ENCODE results near the gene PCSK2. TPM values are rescaled to one million over a fixed set of nuclear protein-coding genes. Genes with fewer than 3 reads are reported as not detected.

The PCSK2 gene
- total RNA-seq, 1 donor from 2014 or later = not detected

GRCh38 chr20:17343656-17344452 is 117.0 kb downstream of the PCSK2 start:
- no peak overlapping the region for H3K4me3 ChIP-seq (ENCODE audit: low read depth, low read length)
- DNase-seq (ENCODE audit: low read depth) = no peak
- no peak for TF ChIP-seq CTCF (conservative IDR thresholded peaks at IDR 0.05; ENCODE audit: low read depth, low read length)

DNA sequence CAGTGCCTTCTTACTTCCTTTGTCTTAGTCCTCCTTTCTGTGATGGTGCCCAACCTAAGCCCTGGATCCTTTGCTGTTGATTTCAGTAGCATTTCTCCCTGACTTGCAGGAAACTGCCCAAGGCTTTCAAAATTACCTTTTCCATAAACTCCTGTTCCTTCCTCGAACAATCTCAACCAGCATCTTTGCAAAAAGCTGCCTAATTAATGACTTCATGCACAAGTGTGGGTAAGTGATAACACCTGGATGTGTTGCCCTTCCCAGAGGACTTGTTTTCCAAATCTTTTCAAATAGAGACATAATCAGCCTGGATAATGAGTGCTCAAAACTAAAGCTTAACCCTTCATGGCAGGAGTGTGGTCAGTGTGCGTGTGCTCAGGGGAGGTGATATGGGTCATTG is 118.0 kb downstream of the PCSK2 start:
- TF ChIP-seq CTCF (conservative IDR thresholded peaks at IDR 0.05; ENCODE audit: low read depth, low read length) = no peak
- H3K4me3 ChIP-seq (ENCODE audit: low read depth, low read length) = no peak overlapping the region
- DNase-seq (ENCODE audit: low read depth) = no peak

DNA sequence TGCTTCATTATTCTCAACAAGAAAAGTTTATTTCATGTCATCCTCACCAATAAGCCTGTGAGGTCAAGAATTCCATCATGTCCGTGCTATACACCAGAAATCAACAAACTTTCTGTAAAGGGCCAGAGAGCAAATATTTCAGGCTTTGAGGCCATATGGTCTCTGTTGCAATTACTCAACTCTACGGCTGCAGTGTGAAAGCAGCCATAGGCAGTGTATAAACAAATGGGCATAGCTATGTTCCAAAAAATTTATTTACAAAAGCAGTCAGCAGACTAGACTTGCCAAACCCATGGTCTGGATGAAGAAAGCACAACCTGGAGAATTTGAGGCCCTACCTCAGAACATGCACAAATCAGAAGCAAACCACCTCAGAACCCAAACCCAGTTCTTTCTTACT is 118.5 kb downstream of the PCSK2 start:
- TF ChIP-seq CTCF (conservative IDR thresholded peaks at IDR 0.05; ENCODE audit: low read depth, low read length) = no peak
- no peak overlapping the region for H3K4me3 ChIP-seq (ENCODE audit: low read depth, low read length)
- DNase-seq (ENCODE audit: low read depth) = no peak

DNA sequence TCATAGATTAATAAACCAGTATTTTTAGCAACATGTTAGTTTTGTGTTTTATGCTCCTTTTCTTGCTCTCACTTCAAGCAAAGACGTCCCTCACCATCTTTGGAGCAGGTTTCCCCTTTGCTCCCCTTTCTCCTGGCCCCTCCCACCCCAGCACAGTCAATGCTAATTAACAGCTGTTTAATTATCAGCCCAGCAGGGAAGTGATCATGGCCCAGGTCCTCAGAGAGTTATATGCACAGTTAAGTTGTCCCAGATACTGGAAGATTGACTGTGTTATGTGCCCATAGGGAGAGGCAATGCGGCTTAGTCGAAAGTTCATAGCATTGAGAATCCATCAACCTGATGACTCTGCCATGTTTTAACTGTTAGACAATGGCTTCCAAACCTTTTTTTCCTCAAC is 123.5 kb downstream of the PCSK2 start:
- TF ChIP-seq CTCF (conservative IDR thresholded peaks at IDR 0.05; ENCODE audit: low read depth, low read length) = no peak
- DNase-seq (ENCODE audit: low read depth) = no peak
- H3K4me3 ChIP-seq (ENCODE audit: low read depth, low read length) = no peak overlapping the region

- TF ChIP-seq CTCF (conservative IDR thresholded peaks at IDR 0.05; ENCODE audit: low read depth, low read length) = no peak
- H3K4me3 ChIP-seq (ENCODE audit: low read depth, low read length) = no peak overlapping the region
- DNase-seq (ENCODE audit: low read depth) = no peak
These were observed 130.4 kb downstream of the PCSK2 start for GRCh38 chr20:17357238-17357637.

DNA sequence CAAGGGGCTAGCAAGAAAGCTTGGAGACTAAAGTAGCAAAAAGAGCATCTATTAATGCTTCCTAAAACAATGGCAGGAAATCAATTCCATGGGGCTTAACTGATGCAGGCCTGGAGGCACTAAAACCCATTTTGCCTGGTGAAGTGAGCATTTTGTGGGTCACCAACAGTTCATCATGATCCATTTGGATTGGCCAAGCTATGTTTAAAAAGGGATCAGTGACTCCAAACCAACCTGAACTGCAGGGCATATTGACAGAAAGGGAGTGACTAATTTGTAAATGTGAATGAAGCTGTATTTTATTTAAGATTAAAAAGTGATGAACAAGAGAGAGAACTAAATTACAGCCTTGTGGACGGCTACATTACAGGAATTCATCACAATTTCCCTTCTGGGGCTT is 132.0 kb downstream of the PCSK2 start:
- no peak for TF ChIP-seq CTCF (conservative IDR thresholded peaks at IDR 0.05; ENCODE audit: low read depth, low read length)
- DNase-seq (ENCODE audit: low read depth) = no peak
- no peak overlapping the region for H3K4me3 ChIP-seq (ENCODE audit: low read depth, low read length)

- H3K4me3 ChIP-seq (ENCODE audit: low read depth, low read length) = no peak overlapping the region
- no peak for DNase-seq (ENCODE audit: low read depth)
- no peak for TF ChIP-seq CTCF (conservative IDR thresholded peaks at IDR 0.05; ENCODE audit: low read depth, low read length)
These were observed 137.8 kb downstream of the PCSK2 start for GRCh38 chr20:17364681-17365080.

Data from epithelial cell of proximal tubule (primary cell).